Measurements from ENCODE around the gene RFX2. TPM values are rescaled to one million over a fixed set of nuclear protein-coding genes. Genes with fewer than 3 reads are reported as not detected.

Gene RFX2
- total RNA-seq, 1 experiment from 2014 or later = 4.6 TPM

DNA sequence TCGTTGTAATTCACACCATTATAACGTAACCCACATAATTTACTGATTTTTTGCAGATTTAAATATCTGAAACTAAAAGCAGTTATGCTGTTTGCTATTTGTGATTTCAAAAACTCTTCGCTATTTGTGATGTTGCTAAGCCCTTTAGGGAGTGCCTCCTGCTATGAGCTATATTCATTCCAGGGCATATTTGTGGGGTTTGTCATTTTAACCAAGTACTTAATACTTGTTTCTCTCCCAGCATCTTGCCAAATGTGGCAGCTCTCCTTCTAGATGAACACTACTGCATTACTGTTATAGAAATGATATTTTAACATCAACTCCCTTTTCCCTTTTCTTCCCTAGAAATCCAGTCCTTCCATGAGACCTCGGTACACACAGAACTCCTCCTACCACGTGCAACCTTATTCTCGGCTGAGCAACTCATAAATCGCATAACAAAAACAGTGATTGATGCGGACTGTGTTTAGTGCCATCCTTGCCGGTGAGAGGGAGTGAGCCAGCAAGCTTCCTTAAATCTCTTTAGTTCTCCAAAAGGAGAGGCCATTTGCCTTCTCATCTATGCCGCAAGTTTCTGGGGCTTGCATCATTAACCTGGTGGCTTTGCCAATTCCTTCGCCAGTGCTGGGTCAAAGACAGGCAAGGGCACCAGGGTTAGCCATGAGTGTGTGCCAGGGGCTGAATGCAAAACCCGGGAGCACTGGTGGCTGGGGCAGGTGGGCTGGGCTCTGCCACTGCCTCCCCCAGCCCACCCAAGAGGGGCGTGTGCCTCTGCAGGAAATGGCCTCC lies 33.4 kb downstream of the RFX2 start (continued):
- TF ChIP-seq, protein P1, sequence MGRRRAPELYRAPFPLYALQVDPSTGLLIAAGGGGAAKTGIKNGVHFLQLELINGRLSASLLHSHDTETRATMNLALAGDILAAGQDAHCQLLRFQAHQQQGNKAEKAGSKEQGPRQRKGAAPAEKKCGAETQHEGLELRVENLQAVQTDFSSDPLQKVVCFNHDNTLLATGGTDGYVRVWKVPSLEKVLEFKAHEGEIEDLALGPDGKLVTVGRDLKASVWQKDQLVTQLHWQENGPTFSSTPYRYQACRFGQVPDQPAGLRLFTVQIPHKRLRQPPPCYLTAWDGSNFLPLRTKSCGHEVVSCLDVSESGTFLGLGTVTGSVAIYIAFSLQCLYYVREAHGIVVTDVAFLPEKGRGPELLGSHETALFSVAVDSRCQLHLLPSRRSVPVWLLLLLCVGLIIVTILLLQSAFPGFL (CRISPR knock-in tag; IDR thresholded peaks at IDR 0.05; ENCODE audit: borderline replicate concordance) = no peak
- TF ChIP-seq ATF1 (CRISPR knock-in tag; IDR thresholded peaks at IDR 0.05) (no peak), ZNF121 (CRISPR knock-in tag; IDR thresholded peaks at IDR 0.05) (no peak), TEAD4 (CRISPR knock-in tag; IDR thresholded peaks at IDR 0.05) (no peak), NFATC4 (CRISPR knock-in tag; IDR thresholded peaks at IDR 0.05) (no peak)
- TF ChIP-seq, protein P2, sequence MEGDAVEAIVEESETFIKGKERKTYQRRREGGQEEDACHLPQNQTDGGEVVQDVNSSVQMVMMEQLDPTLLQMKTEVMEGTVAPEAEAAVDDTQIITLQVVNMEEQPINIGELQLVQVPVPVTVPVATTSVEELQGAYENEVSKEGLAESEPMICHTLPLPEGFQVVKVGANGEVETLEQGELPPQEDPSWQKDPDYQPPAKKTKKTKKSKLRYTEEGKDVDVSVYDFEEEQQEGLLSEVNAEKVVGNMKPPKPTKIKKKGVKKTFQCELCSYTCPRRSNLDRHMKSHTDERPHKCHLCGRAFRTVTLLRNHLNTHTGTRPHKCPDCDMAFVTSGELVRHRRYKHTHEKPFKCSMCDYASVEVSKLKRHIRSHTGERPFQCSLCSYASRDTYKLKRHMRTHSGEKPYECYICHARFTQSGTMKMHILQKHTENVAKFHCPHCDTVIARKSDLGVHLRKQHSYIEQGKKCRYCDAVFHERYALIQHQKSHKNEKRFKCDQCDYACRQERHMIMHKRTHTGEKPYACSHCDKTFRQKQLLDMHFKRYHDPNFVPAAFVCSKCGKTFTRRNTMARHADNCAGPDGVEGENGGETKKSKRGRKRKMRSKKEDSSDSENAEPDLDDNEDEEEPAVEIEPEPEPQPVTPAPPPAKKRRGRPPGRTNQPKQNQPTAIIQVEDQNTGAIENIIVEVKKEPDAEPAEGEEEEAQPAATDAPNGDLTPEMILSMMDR (IDR thresholded peaks at IDR 0.05) = no peak
- TF ChIP-seq, protein P3, sequence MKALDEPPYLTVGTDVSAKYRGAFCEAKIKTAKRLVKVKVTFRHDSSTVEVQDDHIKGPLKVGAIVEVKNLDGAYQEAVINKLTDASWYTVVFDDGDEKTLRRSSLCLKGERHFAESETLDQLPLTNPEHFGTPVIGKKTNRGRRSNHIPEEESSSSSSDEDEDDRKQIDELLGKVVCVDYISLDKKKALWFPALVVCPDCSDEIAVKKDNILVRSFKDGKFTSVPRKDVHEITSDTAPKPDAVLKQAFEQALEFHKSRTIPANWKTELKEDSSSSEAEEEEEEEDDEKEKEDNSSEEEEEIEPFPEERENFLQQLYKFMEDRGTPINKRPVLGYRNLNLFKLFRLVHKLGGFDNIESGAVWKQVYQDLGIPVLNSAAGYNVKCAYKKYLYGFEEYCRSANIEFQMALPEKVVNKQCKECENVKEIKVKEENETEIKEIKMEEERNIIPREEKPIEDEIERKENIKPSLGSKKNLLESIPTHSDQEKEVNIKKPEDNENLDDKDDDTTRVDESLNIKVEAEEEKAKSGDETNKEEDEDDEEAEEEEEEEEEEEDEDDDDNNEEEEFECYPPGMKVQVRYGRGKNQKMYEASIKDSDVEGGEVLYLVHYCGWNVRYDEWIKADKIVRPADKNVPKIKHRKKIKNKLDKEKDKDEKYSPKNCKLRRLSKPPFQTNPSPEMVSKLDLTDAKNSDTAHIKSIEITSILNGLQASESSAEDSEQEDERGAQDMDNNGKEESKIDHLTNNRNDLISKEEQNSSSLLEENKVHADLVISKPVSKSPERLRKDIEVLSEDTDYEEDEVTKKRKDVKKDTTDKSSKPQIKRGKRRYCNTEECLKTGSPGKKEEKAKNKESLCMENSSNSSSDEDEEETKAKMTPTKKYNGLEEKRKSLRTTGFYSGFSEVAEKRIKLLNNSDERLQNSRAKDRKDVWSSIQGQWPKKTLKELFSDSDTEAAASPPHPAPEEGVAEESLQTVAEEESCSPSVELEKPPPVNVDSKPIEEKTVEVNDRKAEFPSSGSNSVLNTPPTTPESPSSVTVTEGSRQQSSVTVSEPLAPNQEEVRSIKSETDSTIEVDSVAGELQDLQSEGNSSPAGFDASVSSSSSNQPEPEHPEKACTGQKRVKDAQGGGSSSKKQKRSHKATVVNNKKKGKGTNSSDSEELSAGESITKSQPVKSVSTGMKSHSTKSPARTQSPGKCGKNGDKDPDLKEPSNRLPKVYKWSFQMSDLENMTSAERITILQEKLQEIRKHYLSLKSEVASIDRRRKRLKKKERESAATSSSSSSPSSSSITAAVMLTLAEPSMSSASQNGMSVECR (CRISPR knock-in tag; IDR thresholded peaks at IDR 0.05; ENCODE audit: borderline replicate concordance) = no peak
- TF ChIP-seq, protein P4, sequence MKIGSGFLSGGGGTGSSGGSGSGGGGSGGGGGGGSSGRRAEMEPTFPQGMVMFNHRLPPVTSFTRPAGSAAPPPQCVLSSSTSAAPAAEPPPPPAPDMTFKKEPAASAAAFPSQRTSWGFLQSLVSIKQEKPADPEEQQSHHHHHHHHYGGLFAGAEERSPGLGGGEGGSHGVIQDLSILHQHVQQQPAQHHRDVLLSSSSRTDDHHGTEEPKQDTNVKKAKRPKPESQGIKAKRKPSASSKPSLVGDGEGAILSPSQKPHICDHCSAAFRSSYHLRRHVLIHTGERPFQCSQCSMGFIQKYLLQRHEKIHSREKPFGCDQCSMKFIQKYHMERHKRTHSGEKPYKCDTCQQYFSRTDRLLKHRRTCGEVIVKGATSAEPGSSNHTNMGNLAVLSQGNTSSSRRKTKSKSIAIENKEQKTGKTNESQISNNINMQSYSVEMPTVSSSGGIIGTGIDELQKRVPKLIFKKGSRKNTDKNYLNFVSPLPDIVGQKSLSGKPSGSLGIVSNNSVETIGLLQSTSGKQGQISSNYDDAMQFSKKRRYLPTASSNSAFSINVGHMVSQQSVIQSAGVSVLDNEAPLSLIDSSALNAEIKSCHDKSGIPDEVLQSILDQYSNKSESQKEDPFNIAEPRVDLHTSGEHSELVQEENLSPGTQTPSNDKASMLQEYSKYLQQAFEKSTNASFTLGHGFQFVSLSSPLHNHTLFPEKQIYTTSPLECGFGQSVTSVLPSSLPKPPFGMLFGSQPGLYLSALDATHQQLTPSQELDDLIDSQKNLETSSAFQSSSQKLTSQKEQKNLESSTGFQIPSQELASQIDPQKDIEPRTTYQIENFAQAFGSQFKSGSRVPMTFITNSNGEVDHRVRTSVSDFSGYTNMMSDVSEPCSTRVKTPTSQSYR (CRISPR knock-in tag; IDR thresholded peaks at IDR 0.05) = no peak
- TF ChIP-seq, protein P5, sequence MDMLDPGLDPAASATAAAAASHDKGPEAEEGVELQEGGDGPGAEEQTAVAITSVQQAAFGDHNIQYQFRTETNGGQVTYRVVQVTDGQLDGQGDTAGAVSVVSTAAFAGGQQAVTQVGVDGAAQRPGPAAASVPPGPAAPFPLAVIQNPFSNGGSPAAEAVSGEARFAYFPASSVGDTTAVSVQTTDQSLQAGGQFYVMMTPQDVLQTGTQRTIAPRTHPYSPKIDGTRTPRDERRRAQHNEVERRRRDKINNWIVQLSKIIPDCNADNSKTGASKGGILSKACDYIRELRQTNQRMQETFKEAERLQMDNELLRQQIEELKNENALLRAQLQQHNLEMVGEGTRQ (CRISPR knock-in tag; IDR thresholded peaks at IDR 0.05) = no peak

DNA sequence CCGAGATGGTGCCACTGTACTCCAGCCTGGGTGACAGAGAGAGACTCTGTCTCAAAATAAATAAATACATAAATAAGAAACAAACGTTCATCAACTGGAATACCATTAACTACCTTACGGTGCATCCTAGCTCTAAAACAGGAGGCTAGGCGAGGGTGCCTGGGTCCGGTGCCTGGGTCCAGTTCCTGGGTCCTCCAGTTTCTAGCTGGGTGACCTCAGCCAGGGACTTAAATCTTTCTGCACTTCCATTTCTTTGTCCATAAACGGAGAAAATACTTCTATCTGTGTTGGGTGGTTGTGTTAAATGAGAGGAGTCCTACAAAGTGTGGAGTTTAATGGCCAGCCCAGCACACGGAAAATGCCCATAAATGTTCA lies 34.0 kb downstream of the RFX2 start:
- no peaks in the 10 kb centered on the region for H3K36me3 Mint-ChIP-seq
- H3K27me3 Mint-ChIP-seq (ENCODE audit: low read depth) = peaks cover 5% of the 10 kb centered on the region; the same call in 1 of the 2 replicates
- no peak overlapping the region for H3K27ac Mint-ChIP-seq
- ATAC-seq = no peak
- no peak for DNase-seq (ENCODE audit: low spot score)
- ChIA-PET CTCF (interaction anchor here (1.0 to 2.3 kb wide), 2 partner anchors 49 to 108 kb away, joined by 3 to 8 read pairs; no protein-coding TSS in a partner anchor), POLR2A (no interaction called here)
- no peak overlapping the region for H3K4me3 Mint-ChIP-seq
- H3K9me3 Mint-ChIP-seq = no peaks in the 10 kb centered on the region
- TF ChIP-seq ATF1 (CRISPR knock-in tag; IDR thresholded peaks at IDR 0.05) = no peak
- no peak for TF ChIP-seq FOXK1 (CRISPR knock-in tag; IDR thresholded peaks at IDR 0.05)
- TF ChIP-seq, protein P6, sequence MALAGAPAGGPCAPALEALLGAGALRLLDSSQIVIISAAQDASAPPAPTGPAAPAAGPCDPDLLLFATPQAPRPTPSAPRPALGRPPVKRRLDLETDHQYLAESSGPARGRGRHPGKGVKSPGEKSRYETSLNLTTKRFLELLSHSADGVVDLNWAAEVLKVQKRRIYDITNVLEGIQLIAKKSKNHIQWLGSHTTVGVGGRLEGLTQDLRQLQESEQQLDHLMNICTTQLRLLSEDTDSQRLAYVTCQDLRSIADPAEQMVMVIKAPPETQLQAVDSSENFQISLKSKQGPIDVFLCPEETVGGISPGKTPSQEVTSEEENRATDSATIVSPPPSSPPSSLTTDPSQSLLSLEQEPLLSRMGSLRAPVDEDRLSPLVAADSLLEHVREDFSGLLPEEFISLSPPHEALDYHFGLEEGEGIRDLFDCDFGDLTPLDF (CRISPR knock-in tag; IDR thresholded peaks at IDR 0.05) = no peak
- TF ChIP-seq, protein P7, sequence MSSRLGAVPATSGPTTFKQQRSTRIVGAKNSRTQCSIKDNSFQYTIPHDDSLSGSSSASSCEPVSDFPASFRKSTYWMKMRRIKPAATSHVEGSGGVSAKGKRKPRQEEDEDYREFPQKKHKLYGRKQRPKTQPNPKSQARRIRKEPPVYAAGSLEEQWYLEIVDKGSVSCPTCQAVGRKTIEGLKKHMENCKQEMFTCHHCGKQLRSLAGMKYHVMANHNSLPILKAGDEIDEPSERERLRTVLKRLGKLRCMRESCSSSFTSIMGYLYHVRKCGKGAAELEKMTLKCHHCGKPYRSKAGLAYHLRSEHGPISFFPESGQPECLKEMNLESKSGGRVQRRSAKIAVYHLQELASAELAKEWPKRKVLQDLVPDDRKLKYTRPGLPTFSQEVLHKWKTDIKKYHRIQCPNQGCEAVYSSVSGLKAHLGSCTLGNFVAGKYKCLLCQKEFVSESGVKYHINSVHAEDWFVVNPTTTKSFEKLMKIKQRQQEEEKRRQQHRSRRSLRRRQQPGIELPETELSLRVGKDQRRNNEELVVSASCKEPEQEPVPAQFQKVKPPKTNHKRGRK (CRISPR knock-in tag; IDR thresholded peaks at IDR 0.05; ENCODE audit: borderline replicate concordance) = no peak
- no peak for TF ChIP-seq MYBL2 (CRISPR knock-in tag; IDR thresholded peaks at IDR 0.05)
- H3K4me1 Mint-ChIP-seq = peaks cover 5% of the 10 kb centered on the region; the same call in 1 of the 2 replicates

Measured in WTC11 (cell line).